GM23248 (cell line): ENCODE data around the gene TTC28.

ENCODE experiments used
- EZH2 ChIP-seq: fragments of 200-600 bp; sonication (generic); IDR thresholded peaks from 2 replicates; pipeline ENCODE4 v1.6.1; 2018; ENCODE audit warnings: antibody characterized with exemption, mild to moderate bottlenecking; ENCODE audit not compliant: insufficient read depth, poor library complexity, severe bottlenecking
- EZH2phosphoT487 ChIP-seq: fragments of 200-600 bp; sonication (generic); IDR thresholded peaks from 2 replicates; pipeline ENCODE4 v1.6.1; 2018; ENCODE audit warnings: antibody characterized with exemption, moderate library complexity, mild to moderate bottlenecking, low read depth; ENCODE audit not compliant: insufficient read depth

DNA sequence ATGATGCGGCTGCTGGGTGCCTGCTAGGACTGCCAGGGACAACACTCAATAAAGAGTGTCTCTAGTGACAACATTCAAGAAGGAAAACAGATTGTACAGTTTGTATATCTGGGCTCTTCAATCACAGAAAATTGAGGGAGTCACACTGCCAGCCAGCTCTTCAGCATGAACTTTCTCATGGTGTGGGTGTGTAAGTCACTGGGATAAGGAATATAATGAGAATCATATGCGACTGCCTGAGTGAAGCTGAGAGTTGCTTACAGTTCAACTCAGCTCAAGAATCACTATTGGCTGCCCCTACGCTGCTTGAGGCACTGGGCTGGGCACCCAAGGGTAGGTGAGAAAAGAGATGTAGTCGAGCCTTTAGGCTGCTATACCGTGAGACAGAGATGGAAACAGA lies 432.5 kb downstream of the TTC28 start:
- TF ChIP-seq EZH2 (no peak), EZH2phosphoT487 (no peak)
